Thyroid gland (tissue), 4 donors: ENCODE measurements around the gene TROAP. TPM values are rescaled to one million over a fixed set of nuclear protein-coding genes. Genes with fewer than 3 reads are reported as not detected.

Experiments
- DNase-seq, 2 donors: peaks; one replicate each; pipeline ENCODE4 v3.0.0-alpha.2; 2019
- H3K27ac ChIP-seq, 3 donors: fragments of 200-600 bp; sonication (generic); 1 replicate in 2 of 3; 2 replicates in 1 of 3; pipeline ENCODE4 v1.5.1; 2016 to 2019; ENCODE audit warnings: mild to moderate bottlenecking in 1 of 3, moderate library complexity in 1 of 3
- H3K27me3 ChIP-seq: fragments of 200-600 bp; sonication (generic); one replicate; pipeline ENCODE4 v1.5.1; 2019
- H3K36me3 ChIP-seq, 2 donors: fragments of 200-600 bp; sonication (generic); one replicate each; pipeline ENCODE4 v1.5.1; 2016 to 2019
- H3K4me1 ChIP-seq, 2 donors: fragments of 200-600 bp; sonication (generic); one replicate each; pipeline ENCODE4 v1.5.1; 2017 to 2019
- H3K4me3 ChIP-seq, 3 donors: fragments of 200-600 bp; sonication (generic); replicated peaks in 1 of 3; 1 replicate in 2 of 3; 2 replicates in 1 of 3; pipeline ENCODE4 v1.5.1; 2016; ENCODE audit warnings: mild to moderate bottlenecking in 1 of 3
- H3K9me3 ChIP-seq: fragments of 200-600 bp; sonication (generic); one replicate; pipeline ENCODE4 v1.5.1; 2017
- POLR2A ChIP-seq, 2 donors: fragments of 450-650 bp; IDR thresholded peaks; one replicate each; pipeline ENCODE4 v1.6.1; 2017; ENCODE audit warnings: antibody characterized with exemption in 2 of 2, mild to moderate bottlenecking in 2 of 2, moderate library complexity in 1 of 2
- WGBS, 2 donors: methylation state at CpG; one replicate each; pipeline ENCODE4 v1.1.5; 2017; 5-methylcytosine and 5-hydroxymethylcytosine counted together
- intact Hi-C: fragments of 100-400 bp; cut with DNase I; formaldehyde crosslinking; loops from one replicate; pipeline ENCODE4 v1.15.1; 2023
- total RNA-seq, 4 donors: library from RNA; depleted of rRNA; stranded (reverse); fragments of >200 nt; gene quantifications; one replicate each; pipeline ENCODE4 v1.2.3, GENCODE V29; 2016
- TF ChIP-seq, protein P1 (sequence below), 6 experiments: fragments of 200-600 bp in 3 of 6; fragments of 450-650 bp in 3 of 6; sonication (generic) in 3 of 6; IDR thresholded peaks; one replicate each; pipeline ENCODE4 v1.5.1; 2016 to 2019; ENCODE audit warnings: antibody characterized with exemption in 6 of 6, mild to moderate bottlenecking in 2 of 6, inconsistent platforms in 1 of 6, moderate library complexity in 1 of 6

TROAP gene
- total RNA-seq, 4 donors from 2014 or later = 0.56 to 2.6 (median 0.96) TPM; not detected in 1

DNA sequence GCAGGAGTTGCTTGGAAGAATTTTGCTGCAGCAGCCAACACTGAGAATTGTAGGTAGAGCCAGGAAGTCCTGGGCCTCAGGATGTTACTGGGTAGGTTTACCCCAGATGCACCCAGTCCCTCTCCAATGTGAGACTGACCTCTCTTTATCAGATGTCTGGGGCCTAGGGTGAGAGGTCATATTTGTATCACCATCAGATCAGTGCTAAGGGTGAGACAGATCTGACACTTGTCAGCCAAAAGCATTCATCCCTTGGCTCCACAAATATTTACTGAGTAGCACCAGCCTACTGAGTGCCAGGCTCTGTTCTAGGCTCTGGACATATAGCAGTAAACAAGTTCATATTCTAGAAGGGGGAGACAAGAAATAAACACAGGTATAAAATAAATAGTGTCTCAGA lies 4.3 kb downstream of the TROAP start:
- Histone ChIP-seq H3K4me3 (no peak overlapping the region), H3K9me3 (no peaks in the 10 kb centered on the region), H3K4me1 (peaks cover 0 to 10% of the 10 kb centered on the region in 2 donors), H3K27me3 (no peaks in the 10 kb centered on the region), H3K36me3 (no peaks in the 10 kb centered on the region), H3K27ac (no peak overlapping the region)
- DNase-seq = no peak
- intact Hi-C loops = no loop called here
- no peak for TF ChIP-seq POLR2A (IDR thresholded peaks at IDR 0.05)
- TF ChIP-seq, protein P1, sequence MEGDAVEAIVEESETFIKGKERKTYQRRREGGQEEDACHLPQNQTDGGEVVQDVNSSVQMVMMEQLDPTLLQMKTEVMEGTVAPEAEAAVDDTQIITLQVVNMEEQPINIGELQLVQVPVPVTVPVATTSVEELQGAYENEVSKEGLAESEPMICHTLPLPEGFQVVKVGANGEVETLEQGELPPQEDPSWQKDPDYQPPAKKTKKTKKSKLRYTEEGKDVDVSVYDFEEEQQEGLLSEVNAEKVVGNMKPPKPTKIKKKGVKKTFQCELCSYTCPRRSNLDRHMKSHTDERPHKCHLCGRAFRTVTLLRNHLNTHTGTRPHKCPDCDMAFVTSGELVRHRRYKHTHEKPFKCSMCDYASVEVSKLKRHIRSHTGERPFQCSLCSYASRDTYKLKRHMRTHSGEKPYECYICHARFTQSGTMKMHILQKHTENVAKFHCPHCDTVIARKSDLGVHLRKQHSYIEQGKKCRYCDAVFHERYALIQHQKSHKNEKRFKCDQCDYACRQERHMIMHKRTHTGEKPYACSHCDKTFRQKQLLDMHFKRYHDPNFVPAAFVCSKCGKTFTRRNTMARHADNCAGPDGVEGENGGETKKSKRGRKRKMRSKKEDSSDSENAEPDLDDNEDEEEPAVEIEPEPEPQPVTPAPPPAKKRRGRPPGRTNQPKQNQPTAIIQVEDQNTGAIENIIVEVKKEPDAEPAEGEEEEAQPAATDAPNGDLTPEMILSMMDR (IDR thresholded peaks at IDR 0.05) = no peak

DNA sequence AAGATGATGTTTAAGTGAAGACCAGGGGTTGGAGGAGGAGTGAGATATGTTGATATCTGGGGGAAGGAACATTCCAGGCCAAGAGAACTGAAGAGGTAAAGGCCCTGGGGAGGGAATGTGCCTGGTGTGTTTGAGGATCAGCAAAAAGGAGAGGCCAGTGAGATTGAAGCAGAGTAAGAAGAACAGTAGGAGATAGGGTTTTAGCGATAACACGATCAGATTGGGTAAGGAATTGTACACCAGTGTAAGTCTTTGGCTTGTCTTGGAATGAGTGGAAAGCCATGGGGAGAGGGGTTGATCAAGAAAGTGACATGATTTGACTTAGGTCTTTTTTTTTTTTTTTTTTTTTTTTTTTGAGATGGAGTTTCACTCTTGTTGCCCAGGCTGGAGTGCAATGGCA lies 4.8 kb downstream of the TROAP start:
- Histone ChIP-seq H3K9me3 (no peaks in the 10 kb centered on the region), H3K36me3 (no peaks in the 10 kb centered on the region), H3K27me3 (no peaks in the 10 kb centered on the region), H3K4me3 (no peak overlapping the region), H3K27ac (no peak overlapping the region), H3K4me1 (peaks cover 0 to 12% of the 10 kb centered on the region in 2 donors)
- TF ChIP-seq POLR2A (IDR thresholded peaks at IDR 0.05) = no peak
- TF ChIP-seq, protein P1 (IDR thresholded peaks at IDR 0.05) = no peak
- 95 to 97% methylated on average over 2 of the region's 2 CpGs for WGBS, 2 donors
- no peak for DNase-seq
- intact Hi-C loops = no loop called here

DNA sequence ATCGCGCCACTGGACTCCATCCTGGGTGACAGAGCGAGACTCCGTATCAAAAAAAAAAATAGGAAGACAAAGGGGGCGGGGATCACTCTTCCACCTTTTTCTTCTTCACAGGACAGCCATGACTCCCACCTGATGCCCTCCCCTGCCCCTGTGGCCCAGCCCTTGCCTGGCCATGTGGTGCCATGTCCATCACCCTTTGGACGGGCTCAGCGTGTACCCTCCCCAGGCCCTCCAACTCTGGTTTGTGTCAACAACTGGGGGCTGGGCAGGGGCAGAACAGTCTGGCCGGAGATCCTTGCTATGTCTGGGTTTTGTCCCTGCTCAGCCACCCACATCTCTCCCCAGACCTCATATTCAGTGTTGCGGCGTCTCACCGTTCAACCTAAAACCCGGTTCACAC lies 5.8 kb downstream of the TROAP start:
- DNase-seq = no peak
- WGBS, 2 donors = 92 to 94% methylated on average over 12 of the region's 12 CpGs
- Histone ChIP-seq H3K9me3 (no peaks in the 10 kb centered on the region), H3K4me3 (no peak overlapping the region), H3K36me3 (no peaks in the 10 kb centered on the region), H3K4me1 (peaks cover 3 to 12% of the 10 kb centered on the region in 2 donors), H3K27me3 (no peaks in the 10 kb centered on the region), H3K27ac (no peak overlapping the region)
- no peak for TF ChIP-seq POLR2A (IDR thresholded peaks at IDR 0.05)
- TF ChIP-seq, protein P1 (IDR thresholded peaks at IDR 0.05) = no peak
- intact Hi-C loops = no loop called here

DNA sequence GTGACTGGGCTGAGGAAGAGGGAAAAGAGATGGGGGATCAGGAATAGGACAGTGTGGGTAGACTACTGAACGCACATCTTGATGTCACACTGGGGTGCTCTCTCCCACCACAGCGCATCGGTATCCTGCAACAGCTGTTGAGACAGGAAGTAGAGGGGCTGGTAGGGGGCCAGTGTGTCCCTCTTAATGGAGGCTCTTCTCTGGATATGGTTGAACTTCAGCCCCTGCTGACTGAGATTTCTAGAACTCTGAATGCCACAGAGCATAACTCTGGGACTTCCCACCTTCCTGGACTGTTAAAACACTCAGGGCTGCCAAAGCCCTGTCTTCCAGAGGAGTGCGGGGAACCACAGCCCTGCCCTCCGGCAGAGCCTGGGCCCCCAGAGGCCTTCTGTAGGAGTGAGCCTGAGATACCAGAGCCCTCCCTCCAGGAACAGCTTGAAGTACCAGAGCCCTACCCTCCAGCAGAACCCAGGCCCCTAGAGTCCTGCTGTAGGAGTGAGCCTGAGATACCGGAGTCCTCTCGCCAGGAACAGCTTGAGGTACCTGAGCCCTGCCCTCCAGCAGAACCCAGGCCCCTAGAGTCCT lies 7.1 kb downstream of the TROAP start:
- no peak overlapping the region for H3K27ac ChIP-seq
- H3K4me3 ChIP-seq = no peak overlapping the region
- H3K36me3 ChIP-seq = no peaks in the 10 kb centered on the region
- H3K9me3 ChIP-seq = no peaks in the 10 kb centered on the region
- WGBS, 2 donors = 81 to 88% methylated on average over 5 to 7 of the region's 7 CpGs
- intact Hi-C loops = loop anchor here (5.0 kb wide), 1 partner anchor 38 kb away; no protein-coding TSS in a partner anchor
- TF ChIP-seq POLR2A (IDR thresholded peaks at IDR 0.05) = no peak
- TF ChIP-seq, protein P1 (IDR thresholded peaks at IDR 0.05) = no peak
- no peaks in the 10 kb centered on the region for H3K27me3 ChIP-seq
- H3K4me1 ChIP-seq = peaks cover 3 to 12% of the 10 kb centered on the region in 2 donors
- no peak for DNase-seq

DNA sequence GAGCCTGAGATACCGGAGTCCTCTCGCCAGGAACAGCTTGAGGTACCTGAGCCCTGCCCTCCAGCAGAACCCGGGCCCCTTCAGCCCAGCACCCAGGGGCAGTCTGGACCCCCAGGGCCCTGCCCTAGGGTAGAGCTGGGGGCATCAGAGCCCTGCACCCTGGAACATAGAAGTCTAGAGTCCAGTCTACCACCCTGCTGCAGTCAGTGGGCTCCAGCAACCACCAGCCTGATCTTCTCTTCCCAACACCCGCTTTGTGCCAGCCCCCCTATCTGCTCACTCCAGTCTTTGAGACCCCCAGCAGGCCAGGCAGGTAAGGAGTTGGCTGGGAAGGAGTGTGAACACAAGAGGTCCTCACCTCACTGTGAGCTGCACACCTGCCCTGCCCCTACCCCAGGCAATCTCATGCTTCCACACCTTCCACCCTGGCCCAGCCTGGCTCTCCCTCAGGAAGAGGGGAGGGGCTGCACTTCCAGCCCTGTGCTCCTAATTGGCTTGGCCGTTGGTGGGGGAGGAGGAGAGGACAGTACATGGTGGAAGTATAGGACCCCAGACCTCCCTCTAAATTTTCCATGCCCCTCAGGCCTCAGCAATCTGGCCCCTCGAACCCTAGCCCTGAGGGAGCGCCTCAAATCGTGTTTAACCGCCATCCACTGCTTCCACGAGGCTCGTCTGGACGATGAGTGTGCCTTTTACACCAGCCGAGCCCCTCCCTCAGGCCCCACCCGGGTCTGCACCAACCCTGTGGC lies 7.8 kb downstream of the TROAP start:
- no peak overlapping the region for H3K27ac ChIP-seq
- intact Hi-C loops = loop anchor here (5.0 kb wide), 1 partner anchor 39 kb away; no protein-coding TSS in a partner anchor

More for the DNA sequence above, 7.8 kb downstream of the TROAP start:
- WGBS, 2 donors = 80 to 81% methylated on average over 5 to 11 of the region's 14 CpGs
- DNase-seq = no peak
- TF ChIP-seq POLR2A (IDR thresholded peaks at IDR 0.05) = no peak
- TF ChIP-seq, protein P1 (IDR thresholded peaks at IDR 0.05) = no peak
- no peaks in the 10 kb centered on the region for H3K9me3 ChIP-seq
- peaks cover 3 to 12% of the 10 kb centered on the region in 2 donors for H3K4me1 ChIP-seq
- H3K4me3 ChIP-seq = no peak overlapping the region
- no peaks in the 10 kb centered on the region for H3K27me3 ChIP-seq
- H3K36me3 ChIP-seq = no peaks in the 10 kb centered on the region
